Memory B cell (primary cell): ENCODE data around the gene SCAMP4.
A peak's percentile ranks its signal among the peaks of the same experiment; 100 is the strongest.

Experiments used
- ATAC-seq: fragments of 150-1000 bp; cut with Tn5 transposase; 2 replicates; pipeline ENCODE4 v1.10.0; 2021; ENCODE audit warnings: low read depth, mild to moderate bottlenecking, moderate library complexity
- DNase-seq, 2 donors: peaks; one replicate each; pipeline ENCODE4 v3.0.0; 2022; ENCODE audit warnings: low spot score in 2 of 2
- H3K27ac Mint-ChIP-seq: one replicate; pipeline ENCODE4 v1.8.0; 2022; ENCODE audit warnings: mild to moderate bottlenecking, moderate library complexity, mixed read lengths
- H3K27me3 Mint-ChIP-seq: one replicate; pipeline ENCODE4 v1.8.0; 2022; ENCODE audit warnings: mixed read lengths
- H3K36me3 Mint-ChIP-seq: one replicate; pipeline ENCODE4 v1.8.0; 2022; ENCODE audit warnings: mild to moderate bottlenecking, mixed read lengths
- H3K4me1 Mint-ChIP-seq: one replicate; pipeline ENCODE4 v1.8.0; 2022; ENCODE audit warnings: mixed read lengths
- H3K4me3 Mint-ChIP-seq: one replicate; pipeline ENCODE4 v1.8.0; 2022; ENCODE audit warnings: mild to moderate bottlenecking, moderate library complexity, mixed read lengths
- H3K9me3 Mint-ChIP-seq: one replicate; pipeline ENCODE4 v1.8.0; 2022; ENCODE audit warnings: mixed read lengths

SCAMP4 gene

DNA sequence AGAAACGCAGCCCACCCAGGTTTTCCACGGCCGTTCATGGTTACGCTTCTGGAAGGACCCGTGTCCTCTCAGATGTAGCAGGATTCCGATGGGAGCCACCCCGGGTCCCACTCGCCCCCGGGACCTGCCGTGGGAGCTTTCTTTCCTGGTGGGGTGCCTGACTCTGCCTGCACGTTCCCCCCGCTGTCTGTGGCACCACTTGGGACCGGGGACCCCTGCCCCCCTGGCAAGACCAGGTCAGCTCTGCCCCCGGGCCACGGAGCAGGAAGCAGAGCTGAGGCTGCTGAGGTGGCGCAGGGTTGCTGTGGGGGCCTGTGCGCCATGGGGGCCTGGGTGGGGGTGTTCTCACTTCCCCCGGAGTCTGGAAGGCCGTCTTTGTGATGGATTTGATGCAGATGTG lies 47.8 kb downstream of the SCAMP4 start:
- Mint-ChIP-seq H3K36me3 (no peaks in the 10 kb centered on the region), H3K27me3 (no peaks in the 10 kb centered on the region), H3K27ac (no peak overlapping the region), H3K4me3 (no peak overlapping the region), H3K4me1 (peaks cover 12% of the 10 kb centered on the region), H3K9me3 (no peaks in the 10 kb centered on the region)
- no peak for DNase-seq
- no peak for ATAC-seq

DNA sequence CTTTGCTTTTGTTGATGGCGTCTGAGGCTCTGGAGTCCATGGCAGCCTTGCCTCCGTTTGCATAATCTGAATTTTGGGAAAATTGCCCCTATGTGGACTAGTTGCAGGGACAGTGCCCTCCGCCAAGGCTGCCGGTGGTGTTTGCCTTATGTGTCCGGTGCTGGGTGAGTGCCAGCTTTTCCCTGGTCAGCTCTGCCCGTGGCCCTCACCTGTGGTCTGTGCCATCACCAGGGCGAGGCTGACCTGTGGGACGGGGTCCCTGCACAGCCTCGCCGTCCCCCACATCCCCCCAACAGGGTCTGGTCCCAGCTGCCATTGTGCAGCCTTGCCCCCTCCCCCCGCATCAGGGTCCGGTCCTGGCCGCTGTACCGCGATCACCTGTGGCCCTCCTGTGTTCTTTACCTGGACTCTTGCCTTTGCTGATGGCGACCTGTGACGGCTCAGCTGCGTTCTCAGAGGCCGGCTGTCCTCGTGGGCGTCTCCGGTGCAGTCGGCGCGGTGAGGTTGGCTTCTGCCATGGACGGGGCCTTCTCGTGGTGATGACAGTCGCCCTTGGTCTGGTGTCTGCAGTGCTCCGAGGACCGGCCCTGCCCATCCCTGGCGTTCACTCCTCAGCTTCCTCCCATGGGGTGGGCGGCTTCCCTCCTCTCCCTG lies 48.4 kb downstream of the SCAMP4 start:
- no peak for ATAC-seq
- Mint-ChIP-seq H3K4me3 (no peak overlapping the region), H3K4me1 (peaks cover 10% of the 10 kb centered on the region), H3K27me3 (no peaks in the 10 kb centered on the region), H3K27ac (no peak overlapping the region), H3K36me3 (no peaks in the 10 kb centered on the region), H3K9me3 (no peaks in the 10 kb centered on the region)
- no peak for DNase-seq

DNA sequence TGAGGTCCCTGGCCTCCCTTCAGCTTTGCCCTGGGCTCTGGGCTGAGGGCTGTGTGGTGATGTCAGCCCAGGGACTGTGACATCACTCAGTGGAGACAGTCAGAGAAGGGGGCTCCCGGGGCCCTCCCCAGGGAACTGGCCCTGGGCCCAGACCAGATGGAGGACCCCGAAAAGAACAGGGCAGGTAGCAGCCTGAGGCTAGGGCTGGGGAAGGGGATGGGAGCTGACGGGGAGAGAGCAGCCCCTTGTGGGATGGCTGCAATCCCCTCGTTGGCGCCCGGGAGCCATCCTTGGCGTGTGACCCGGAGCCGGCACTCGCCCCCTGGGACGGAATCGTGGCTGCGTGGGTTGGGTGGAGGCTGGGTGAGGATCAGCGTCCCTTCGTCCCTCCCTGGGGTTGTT lies 49.3 kb downstream of the SCAMP4 start:
- Mint-ChIP-seq H3K27ac (no peak overlapping the region), H3K9me3 (no peaks in the 10 kb centered on the region), H3K27me3 (no peaks in the 10 kb centered on the region), H3K4me3 (no peak overlapping the region), H3K36me3 (no peaks in the 10 kb centered on the region), H3K4me1 (peaks cover 5% of the 10 kb centered on the region)
- ATAC-seq (no peak), DNase-seq (no peak)

DNA sequence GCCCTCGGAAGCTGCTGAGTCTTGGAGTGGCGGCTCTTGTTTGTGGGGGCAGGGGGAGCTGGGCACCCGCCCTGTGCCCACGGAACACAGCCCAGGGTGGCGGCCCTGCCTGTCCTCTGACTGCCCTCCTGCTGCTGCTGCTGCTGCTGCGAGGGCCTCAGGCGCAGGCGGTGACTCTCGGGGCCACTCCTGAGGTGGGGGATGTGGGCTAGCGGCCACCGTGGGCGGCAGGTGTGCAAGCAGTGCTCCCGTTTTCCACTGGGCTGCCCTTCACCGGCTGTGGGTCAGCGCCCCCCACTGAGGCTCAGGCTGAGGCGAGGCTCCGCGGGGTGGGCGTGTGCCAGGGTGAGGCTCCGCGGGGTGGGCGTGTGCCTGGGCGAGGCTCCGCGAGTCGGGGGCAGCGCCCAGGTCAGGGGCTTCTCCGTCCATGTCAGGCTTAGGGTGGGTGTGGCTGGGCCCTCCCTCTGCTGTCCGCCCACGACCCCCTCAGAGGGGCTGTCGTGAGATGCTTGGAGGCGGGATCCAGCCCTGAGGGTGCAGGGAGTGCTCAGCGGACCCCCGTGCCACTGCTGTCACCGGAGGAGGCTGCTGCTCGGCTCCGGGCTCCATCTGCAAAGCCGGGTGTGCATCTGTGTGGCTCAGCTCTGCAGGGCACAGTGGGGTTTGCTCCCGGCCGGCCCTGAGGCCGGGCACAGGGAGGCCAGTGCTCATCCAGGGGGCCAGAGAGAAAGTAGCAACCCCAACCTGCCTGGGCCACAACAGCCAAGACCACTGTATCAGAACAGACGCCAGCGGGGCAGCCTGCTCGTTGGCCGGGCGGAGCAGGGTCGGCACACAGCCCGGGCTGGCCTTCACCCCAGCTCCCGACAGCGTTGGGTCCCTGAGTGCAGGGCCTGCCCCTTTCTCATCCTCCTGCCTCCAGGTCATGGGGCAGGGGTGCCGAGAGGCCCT lies 50.2 kb downstream of the SCAMP4 start:
- H3K27ac Mint-ChIP-seq, result peak overlapping the region; percentile 24
- no peaks in the 10 kb centered on the region for H3K9me3 Mint-ChIP-seq
- no peak overlapping the region for H3K4me3 Mint-ChIP-seq
- H3K4me1 Mint-ChIP-seq, result peaks cover 8% of the 10 kb centered on the region
- no peaks in the 10 kb centered on the region for H3K27me3 Mint-ChIP-seq
- no peaks in the 10 kb centered on the region for H3K36me3 Mint-ChIP-seq
- ATAC-seq, result no peak
- DNase-seq, result no peak

DNA sequence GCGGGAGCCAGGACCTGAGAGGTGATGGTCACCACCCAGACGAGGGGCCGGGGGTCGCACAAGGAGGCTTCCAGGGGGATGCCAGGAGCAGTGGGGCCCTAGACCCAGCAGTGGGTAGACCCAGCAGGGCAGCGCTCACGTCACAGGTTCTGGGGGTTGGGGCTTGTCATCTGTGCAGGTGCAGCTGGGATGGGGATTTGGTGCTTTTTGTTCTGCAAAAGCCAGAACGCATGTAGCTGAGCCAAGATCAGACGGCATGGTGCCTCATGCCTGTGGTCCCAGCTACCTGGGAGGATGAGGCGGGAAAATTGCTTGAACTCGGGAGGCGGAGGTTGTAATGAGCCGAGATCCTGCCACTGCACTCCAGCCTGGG lies 50.9 kb downstream of the SCAMP4 start:
- no peaks in the 10 kb centered on the region for H3K27me3 Mint-ChIP-seq
- H3K9me3 Mint-ChIP-seq, result no peaks in the 10 kb centered on the region
- H3K4me1 Mint-ChIP-seq, result peaks cover 15% of the 10 kb centered on the region
- DNase-seq (no peak), ATAC-seq (no peak)
- H3K36me3 Mint-ChIP-seq, result no peaks in the 10 kb centered on the region
- peak overlapping the region; percentile 24 for H3K27ac Mint-ChIP-seq
- H3K4me3 Mint-ChIP-seq, result no peak overlapping the region

DNA sequence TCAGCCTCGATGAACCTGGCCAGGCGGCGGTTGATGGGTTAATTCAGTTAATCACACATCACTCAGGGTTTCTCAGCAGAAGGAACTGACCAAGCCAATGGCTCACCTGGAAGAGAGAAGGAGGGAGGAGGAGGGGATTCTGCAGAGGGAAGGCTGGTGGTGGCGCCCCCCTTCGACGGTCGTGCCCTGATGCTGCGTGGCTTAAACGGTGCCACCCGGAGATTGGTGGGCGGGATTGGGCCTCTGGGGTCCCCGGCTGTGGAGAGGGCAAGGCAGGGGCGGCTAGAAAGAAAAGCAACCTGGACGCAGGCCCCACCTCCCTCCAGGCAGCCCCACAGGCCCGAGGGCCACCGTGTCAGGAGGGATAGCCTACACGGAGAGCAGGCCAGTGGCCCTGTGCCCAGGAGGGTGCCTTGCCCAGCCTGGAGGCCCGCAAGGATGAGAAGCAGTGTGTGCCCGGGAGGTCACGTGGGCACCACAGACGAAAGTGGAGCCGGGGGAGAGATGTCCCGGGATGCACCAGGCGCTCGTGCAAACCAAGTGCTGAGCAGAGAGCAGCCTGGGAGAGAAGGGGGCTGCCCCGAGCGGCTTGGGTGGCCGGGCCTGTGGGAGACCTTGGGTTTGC lies 51.8 kb downstream of the SCAMP4 start:
- Mint-ChIP-seq H3K27me3 (no peaks in the 10 kb centered on the region), H3K4me1 (peaks cover 22% of the 10 kb centered on the region), H3K4me3 (no peak overlapping the region), H3K27ac (no peak overlapping the region), H3K9me3 (no peaks in the 10 kb centered on the region), H3K36me3 (no peaks in the 10 kb centered on the region)
- DNase-seq (no peak), ATAC-seq (no peak)

DNA sequence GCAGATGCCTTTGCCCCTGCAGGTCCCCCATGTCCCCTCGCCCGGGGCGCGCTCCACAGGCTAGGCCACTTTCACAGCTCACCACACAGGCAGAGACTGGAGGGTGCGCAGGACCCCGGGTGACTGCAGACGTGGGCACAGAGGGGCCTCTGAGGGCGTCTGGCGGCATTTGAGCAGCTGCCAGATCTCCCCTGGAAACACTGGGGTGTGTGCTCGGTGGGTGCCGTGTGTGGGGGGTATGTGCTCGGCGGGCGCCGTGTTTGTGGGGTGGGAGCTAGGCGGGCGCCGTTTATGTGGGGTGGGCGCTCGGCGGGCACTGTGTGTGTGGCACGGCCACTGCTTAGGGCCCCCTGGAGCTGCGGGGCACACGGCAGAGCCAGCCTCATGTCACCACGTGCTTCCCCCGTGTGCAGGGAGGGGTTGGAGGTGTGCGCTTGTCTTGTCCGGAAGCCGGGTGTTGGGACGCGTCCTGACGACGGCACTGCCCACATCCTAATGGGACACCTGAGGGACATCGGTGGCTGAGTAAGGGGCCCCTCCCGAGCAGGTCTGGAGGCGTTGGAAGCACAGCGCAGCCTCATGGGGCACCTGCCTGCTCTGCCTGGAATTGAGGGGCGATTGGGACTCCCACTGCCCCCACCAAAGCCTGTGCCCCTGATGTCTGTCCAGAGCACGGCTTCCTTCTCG lies 52.5 kb downstream of the SCAMP4 start:
- Mint-ChIP-seq H3K4me3 (no peak overlapping the region), H3K9me3 (no peaks in the 10 kb centered on the region), H3K36me3 (no peaks in the 10 kb centered on the region), H3K27me3 (no peaks in the 10 kb centered on the region), H3K27ac (no peak overlapping the region), H3K4me1 (peaks cover 21% of the 10 kb centered on the region)
- no peak for DNase-seq
- no peak for ATAC-seq

DNA sequence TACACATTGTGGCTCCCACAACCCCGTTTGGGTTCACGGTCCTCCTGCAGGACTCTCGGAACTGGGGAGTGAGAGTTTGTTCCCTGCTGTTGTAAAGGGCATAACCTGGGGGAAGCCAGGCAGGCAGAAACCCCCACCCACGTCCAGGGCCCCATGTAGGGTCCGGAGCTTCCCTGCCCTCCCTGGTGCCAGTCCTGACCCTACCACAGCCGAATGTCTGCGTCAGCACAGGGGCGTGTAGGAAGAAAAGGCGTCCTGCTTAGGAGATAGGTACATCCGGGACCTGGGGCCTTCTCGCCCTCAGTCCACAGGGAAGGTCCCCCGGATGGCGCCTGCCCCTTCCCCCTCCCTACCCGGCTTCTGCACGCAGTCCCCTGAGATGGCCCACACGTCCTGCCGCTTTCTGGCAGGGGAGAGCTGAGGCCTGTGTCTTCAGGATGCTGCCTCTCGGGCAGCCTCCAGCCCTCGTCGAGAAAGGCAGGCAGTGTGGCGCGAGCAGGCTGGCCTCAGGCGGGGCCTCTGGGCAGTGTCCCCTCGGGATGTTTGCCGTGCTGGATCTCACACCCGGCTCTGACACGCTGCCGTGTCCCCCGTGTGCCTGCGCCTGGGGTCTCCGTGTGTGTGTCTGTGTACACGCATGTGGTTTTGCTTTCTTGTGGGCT lies 54.9 kb downstream of the SCAMP4 start:
- no peaks in the 10 kb centered on the region for H3K27me3 Mint-ChIP-seq
- peaks cover 21% of the 10 kb centered on the region for H3K4me1 Mint-ChIP-seq
- H3K36me3 Mint-ChIP-seq, result no peaks in the 10 kb centered on the region
- no peak overlapping the region for H3K4me3 Mint-ChIP-seq
- H3K27ac Mint-ChIP-seq, result no peak overlapping the region
- H3K9me3 Mint-ChIP-seq, result no peaks in the 10 kb centered on the region
- DNase-seq (no peak), ATAC-seq (no peak)

DNA sequence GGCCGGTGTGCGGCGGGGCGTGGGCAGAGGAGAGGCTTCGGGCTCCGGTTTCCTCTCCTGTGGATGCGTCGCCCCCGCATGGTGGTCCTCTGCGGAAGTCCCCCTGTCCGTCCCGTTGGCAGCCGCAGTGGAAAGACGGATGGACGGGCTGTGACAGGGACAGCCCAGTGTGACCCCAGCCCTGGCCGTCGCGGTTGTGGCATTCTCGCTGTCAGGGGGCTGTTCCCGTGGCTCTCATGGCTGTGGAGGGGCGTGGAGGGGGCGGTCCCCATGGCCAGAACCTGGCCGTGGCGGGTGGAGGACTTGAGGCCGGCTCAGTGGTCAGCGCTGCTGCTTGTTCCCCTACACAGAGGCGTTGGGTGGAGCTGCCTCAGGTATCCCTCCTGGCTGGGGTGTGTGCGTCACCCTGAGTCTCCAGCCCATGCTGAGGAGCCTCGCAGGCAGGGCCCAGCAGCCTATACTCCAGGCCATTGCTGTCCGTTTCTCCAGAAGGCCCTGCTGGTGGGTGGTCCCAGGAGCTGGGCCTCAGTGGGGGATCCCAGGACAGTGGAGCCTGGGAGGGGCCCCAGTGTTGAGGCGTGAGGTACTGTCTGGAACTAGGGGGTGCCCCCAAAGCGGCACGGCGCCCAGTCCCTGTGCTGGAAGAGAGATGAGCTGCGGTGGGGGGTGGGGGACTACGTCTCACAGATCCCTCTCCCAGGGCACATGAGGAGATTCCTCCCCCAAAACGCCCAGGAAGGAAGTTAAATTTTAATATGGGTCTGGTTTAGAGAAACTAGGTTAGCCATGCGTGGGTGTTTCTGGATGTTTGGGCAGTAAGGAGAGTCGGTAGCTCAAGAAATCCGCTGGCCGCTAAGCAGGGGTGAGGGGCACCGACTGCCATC lies 56.0 kb downstream of the SCAMP4 start:
- no peaks in the 10 kb centered on the region for H3K9me3 Mint-ChIP-seq
- no peak for DNase-seq
- no peaks in the 10 kb centered on the region for H3K27me3 Mint-ChIP-seq
- peak overlapping the region; percentile 24 for H3K4me3 Mint-ChIP-seq
- peak overlapping the region; percentile 46 for H3K27ac Mint-ChIP-seq
- H3K4me1 Mint-ChIP-seq, result peaks cover 24% of the 10 kb centered on the region
- peak; percentile 21 for ATAC-seq
- H3K36me3 Mint-ChIP-seq, result peaks cover 3% of the 10 kb centered on the region

DNA sequence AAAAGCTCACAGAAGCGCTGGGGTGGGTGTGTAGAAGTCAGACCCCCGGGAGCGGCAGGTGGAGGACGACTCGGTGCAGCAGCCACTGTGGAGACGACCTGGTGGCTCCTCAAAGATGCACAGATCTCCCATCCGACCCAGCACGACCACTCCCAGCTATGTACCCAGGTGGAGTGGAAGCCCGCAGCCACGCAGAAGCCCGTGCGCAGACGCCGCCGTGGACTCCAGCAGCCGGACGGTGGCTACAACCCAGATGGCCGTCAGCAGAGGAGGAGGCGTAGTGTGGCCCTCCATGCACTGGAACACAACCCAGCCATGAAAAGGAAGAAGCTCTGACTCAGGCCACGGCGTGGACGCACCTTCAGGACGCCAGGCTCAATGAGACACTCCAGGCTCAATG lies 57.5 kb downstream of the SCAMP4 start:
- Mint-ChIP-seq H3K4me1 (peaks cover 24% of the 10 kb centered on the region), H3K36me3 (peaks cover 3% of the 10 kb centered on the region), H3K4me3 (no peak overlapping the region), H3K27ac (no peak overlapping the region), H3K27me3 (no peaks in the 10 kb centered on the region), H3K9me3 (no peaks in the 10 kb centered on the region)
- ATAC-seq, result no peak
- DNase-seq, result no peak

DNA sequence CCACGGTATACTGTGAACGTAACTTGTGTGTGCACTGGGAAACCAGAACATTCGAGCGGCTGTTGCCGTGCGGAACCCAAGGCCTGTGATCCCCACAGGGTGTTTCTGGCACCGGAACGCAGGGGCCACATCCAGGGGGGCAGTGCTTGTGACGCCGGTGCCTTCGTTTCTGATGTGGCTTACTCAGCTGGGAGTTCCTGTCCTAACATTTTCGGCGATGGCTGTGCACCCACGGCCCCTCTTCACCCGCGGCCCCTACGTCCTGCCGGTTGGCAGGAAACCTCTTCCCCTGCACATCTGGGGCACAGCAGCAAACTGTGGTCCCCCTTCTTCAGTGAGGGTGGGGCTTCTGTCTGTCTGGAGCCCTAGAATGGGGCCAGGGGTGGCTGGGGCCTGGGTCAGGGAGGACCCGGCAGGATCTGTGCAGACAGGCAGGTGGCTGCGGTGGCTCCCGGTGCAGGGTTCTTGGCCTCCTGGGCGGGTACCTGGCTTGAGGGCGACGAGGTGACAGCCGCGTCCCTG lies 61.9 kb downstream of the SCAMP4 start:
- peaks cover 6% of the 10 kb centered on the region for H3K36me3 Mint-ChIP-seq
- DNase-seq (no peak), ATAC-seq (no peak)
- no peak overlapping the region for H3K27ac Mint-ChIP-seq
- no peaks in the 10 kb centered on the region for H3K9me3 Mint-ChIP-seq
- no peaks in the 10 kb centered on the region for H3K27me3 Mint-ChIP-seq
- peaks cover 6% of the 10 kb centered on the region for H3K4me1 Mint-ChIP-seq
- no peak overlapping the region for H3K4me3 Mint-ChIP-seq

DNA sequence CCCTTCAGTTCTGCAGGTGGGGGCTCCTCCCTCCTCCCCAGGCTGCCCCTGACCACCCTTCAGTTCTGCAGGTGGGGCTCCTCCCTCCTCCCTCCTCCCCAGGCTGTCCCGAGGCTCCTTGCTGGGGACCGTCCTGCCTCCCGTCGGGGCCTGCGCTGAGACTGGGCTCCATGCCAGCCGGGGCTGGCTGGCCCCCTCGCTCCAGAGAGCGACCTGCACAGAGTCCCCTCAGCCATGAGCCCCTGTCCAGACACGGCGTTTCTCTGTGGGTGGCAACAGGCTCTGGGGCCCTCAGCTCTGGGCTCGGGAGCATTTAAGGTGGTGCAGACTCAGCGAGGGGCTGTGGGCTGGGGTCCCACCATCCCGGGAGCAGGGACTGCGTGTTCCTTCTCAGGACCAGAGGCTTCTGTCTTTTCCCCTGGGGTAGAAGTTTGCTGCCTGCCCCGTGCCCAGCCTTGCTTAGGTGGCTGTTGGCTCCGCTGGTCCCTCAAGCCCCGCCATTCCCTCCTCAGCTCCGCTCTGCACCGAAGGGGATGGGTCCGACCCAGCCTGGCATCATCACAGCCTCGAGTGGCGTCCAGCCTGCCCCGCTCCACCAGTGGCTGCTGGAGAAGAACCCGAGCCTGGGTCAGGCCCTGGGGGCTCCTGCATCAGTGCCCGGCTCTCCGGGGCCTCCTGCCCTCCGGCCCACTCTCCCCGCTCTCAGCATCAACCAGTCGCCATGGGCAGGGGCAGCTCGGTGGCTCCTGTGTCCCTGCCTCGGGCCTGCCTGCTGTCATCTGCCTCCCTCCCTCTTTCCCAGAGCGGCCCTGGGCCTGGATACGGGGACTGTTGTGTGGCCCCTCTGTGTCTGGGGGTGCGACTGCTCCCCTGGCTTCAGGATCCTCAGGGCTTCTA lies 63.3 kb downstream of the SCAMP4 start:
- DNase-seq (no peak), ATAC-seq (no peak)
- H3K4me1 Mint-ChIP-seq, result peaks cover 11% of the 10 kb centered on the region
- H3K27ac Mint-ChIP-seq, result no peak overlapping the region
- no peaks in the 10 kb centered on the region for H3K9me3 Mint-ChIP-seq
- no peak overlapping the region for H3K4me3 Mint-ChIP-seq
- H3K27me3 Mint-ChIP-seq, result no peaks in the 10 kb centered on the region
- H3K36me3 Mint-ChIP-seq, result peaks cover 8% of the 10 kb centered on the region
